ENCODE results near the gene MKS1.

GRCh38 chr17:58265271-58265670, 46.2 kb upstream of the MKS1 start:
- TF ChIP-seq CTCF (IDR thresholded peaks at IDR 0.05; ENCODE audit: low read length) (no peak), EZH2 (optimal IDR thresholded peaks at IDR 0.05; ENCODE audit: low read depth, low read length) (no peak), EZH2phosphoT487 (IDR thresholded peaks at IDR 0.05; ENCODE audit: low read length) (no peak)

All from MM.1S (cell line).